ENCODE results near the gene MPC1L. TPM values are rescaled to one million over a fixed set of nuclear protein-coding genes. Genes with fewer than 3 reads are reported as not detected.

Gene MPC1L
- total RNA-seq, 1 experiment from 2014 or later: not detected

DNA sequence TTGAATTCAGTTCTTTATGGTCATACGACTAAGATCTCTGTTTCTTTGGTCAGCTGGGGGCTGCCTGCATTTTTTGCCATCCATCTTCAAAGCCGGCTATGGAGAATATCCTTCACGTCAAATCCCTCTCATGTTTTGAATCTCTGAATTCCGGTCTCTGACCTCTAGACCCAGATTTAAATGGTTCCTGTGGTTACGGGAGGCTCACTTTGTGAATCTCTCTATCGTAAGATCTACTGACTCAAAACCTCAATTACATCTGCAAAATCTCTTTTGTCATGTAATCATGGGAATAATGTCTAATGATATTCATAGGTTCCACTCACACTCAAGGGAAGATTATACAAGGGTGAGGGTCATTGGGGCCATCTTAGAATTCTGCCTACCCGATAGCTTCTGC, 5.7 kb upstream of the MPC1L start:
- POLR2A ChIA-PET: no interaction called here
- intact Hi-C loops (cut with micrococcal nuclease): no loop called here
- H2AFZ ChIP-seq (ENCODE audit: low read depth, low read length, poor library complexity, severe bottlenecking): no peak overlapping the region

DNA sequence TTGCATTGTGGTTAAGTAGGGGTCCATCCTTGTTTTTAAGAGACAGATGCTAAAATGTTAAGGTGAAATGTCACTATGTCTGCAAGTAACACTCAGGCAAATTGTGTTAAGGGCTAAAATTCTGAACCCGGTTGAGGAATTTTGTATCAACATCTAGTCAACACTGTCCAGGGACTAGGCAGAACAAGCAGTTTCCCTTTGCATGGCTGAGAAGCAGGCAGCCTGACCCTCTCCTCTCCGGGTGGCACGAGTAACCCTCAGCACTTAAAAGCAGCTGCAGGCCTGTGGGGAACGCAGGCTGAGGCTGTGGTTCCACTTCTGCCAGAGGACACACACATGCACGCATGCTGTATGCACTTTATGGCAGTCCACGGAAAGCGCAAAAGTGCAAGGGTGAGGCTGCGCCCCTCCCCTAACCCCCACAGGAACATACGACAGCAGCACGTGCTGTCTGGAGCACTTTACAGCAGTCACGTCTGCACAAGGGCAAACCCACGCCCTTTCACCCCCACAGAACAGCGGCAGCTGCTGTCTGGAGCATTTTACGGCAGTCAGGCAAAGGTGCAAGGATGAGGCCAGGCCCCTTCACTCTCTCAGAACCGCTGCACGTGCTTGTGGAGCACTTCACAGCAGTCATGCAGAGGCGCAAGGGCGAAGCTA, 619 bp upstream of the MPC1L start:
- no peaks in the 10 kb centered on the region for H3K27me3 ChIP-seq (ENCODE audit: insufficient read depth, low read length)
- H2AFZ ChIP-seq (ENCODE audit: low read depth, low read length, poor library complexity, severe bottlenecking): no peak overlapping the region
- no peaks in the 10 kb centered on the region for H3K79me2 ChIP-seq (ENCODE audit: insufficient read depth, low read length)
- H3K27ac ChIP-seq (ENCODE audit: low read depth, low read length): no peak overlapping the region
- no peak overlapping the region for H3K4me3 ChIP-seq (replicated peaks in 1 of 2; ENCODE audit: low read depth in 1 of 2, low read length in 2 of 2)
- H3K4me2 ChIP-seq (ENCODE audit: low read length): no peak overlapping the region
- no peaks in the 10 kb centered on the region for H3K4me1 ChIP-seq (ENCODE audit: control insufficient read depth in 1 of 2, insufficient read depth in 2 of 2, low read length in 2 of 2)
- H4K20me1 ChIP-seq (ENCODE audit: insufficient read depth): no peaks in the 10 kb centered on the region
- ChIA-PET RAD21 (ENCODE audit: low non-redundant PET in 1 of 2, low total read pairs in 2 of 2, uncharacterized antibody in 2 of 2, unreplicated experiment in 2 of 2) (no interaction called here), CTCF (no interaction called here), POLR2A (no interaction called here)
- no TSS peak for BruUV-seq (replicated peaks)
- no peaks in the 10 kb centered on the region for H3K9me2 ChIP-seq (ENCODE audit: insufficient read depth)
- no peaks in the 10 kb centered on the region for H3K9me3 ChIP-seq (ENCODE audit: control insufficient read depth in 1 of 2, insufficient read depth in 1 of 2, low read depth in 1 of 2, low read length in 2 of 2)
- DNase-seq (ENCODE audit: low read depth, low spot score): no peak
- ATAC-seq: no peak
- H3K9ac ChIP-seq (ENCODE audit: low read length): no peak overlapping the region
- no peaks in the 10 kb centered on the region; a peak in 1 of 4 replicates for H3K36me3 ChIP-seq (ENCODE audit: control insufficient read depth in 1 of 2, insufficient read depth in 2 of 2, low read length in 2 of 2)
- intact Hi-C loops (cut with micrococcal nuclease): no loop called here
- TF ChIP-seq, protein P1, sequence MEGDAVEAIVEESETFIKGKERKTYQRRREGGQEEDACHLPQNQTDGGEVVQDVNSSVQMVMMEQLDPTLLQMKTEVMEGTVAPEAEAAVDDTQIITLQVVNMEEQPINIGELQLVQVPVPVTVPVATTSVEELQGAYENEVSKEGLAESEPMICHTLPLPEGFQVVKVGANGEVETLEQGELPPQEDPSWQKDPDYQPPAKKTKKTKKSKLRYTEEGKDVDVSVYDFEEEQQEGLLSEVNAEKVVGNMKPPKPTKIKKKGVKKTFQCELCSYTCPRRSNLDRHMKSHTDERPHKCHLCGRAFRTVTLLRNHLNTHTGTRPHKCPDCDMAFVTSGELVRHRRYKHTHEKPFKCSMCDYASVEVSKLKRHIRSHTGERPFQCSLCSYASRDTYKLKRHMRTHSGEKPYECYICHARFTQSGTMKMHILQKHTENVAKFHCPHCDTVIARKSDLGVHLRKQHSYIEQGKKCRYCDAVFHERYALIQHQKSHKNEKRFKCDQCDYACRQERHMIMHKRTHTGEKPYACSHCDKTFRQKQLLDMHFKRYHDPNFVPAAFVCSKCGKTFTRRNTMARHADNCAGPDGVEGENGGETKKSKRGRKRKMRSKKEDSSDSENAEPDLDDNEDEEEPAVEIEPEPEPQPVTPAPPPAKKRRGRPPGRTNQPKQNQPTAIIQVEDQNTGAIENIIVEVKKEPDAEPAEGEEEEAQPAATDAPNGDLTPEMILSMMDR (IDR thresholded peaks at IDR 0.05 in 2 of 3, conservative IDR thresholded peaks at IDR 0.05 in 1 of 3; ENCODE audit: borderline replicate concordance in 1 of 3, insufficient read depth in 1 of 3, low read depth in 2 of 3, low read length in 2 of 3): no peak
- TF ChIP-seq, protein P2, sequence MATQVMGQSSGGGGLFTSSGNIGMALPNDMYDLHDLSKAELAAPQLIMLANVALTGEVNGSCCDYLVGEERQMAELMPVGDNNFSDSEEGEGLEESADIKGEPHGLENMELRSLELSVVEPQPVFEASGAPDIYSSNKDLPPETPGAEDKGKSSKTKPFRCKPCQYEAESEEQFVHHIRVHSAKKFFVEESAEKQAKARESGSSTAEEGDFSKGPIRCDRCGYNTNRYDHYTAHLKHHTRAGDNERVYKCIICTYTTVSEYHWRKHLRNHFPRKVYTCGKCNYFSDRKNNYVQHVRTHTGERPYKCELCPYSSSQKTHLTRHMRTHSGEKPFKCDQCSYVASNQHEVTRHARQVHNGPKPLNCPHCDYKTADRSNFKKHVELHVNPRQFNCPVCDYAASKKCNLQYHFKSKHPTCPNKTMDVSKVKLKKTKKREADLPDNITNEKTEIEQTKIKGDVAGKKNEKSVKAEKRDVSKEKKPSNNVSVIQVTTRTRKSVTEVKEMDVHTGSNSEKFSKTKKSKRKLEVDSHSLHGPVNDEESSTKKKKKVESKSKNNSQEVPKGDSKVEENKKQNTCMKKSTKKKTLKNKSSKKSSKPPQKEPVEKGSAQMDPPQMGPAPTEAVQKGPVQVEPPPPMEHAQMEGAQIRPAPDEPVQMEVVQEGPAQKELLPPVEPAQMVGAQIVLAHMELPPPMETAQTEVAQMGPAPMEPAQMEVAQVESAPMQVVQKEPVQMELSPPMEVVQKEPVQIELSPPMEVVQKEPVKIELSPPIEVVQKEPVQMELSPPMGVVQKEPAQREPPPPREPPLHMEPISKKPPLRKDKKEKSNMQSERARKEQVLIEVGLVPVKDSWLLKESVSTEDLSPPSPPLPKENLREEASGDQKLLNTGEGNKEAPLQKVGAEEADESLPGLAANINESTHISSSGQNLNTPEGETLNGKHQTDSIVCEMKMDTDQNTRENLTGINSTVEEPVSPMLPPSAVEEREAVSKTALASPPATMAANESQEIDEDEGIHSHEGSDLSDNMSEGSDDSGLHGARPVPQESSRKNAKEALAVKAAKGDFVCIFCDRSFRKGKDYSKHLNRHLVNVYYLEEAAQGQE (IDR thresholded peaks at IDR 0.05; ENCODE audit: low read depth): no peak
- TF ChIP-seq EGR1 (IDR thresholded peaks at IDR 0.05; ENCODE audit: low read depth) (no peak), SP1 (IDR thresholded peaks at IDR 0.05; ENCODE audit: low read depth) (no peak), EZH2 (IDR thresholded peaks at IDR 0.05) (no peak), JUND (IDR thresholded peaks at IDR 0.05) (no peak), ELF1 (IDR thresholded peaks at IDR 0.05; ENCODE audit: borderline replicate concordance, low read depth) (no peak), ZFX (IDR thresholded peaks at IDR 0.05) (no peak), SIN3A (IDR thresholded peaks at IDR 0.05; ENCODE audit: low read depth) (no peak), ZNF274 (IDR thresholded peaks at IDR 0.05; ENCODE audit: low read depth, low read length) (no peak), FOSL1 (IDR thresholded peaks at IDR 0.05; ENCODE audit: low read depth) (no peak), EZH2phosphoT487 (IDR thresholded peaks at IDR 0.05; ENCODE audit: borderline replicate concordance) (no peak)
- TF ChIP-seq, protein P3, sequence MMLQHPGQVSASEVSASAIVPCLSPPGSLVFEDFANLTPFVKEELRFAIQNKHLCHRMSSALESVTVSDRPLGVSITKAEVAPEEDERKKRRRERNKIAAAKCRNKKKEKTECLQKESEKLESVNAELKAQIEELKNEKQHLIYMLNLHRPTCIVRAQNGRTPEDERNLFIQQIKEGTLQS (IDR thresholded peaks at IDR 0.05): no peak

More for the DNA sequence above, 5.7 kb upstream of the MPC1L start:
- no peak overlapping the region for H3K9ac ChIP-seq (ENCODE audit: low read length)
- no peaks in the 10 kb centered on the region for H4K20me1 ChIP-seq (ENCODE audit: insufficient read depth)
- TF ChIP-seq ZNF274 (IDR thresholded peaks at IDR 0.05; ENCODE audit: low read depth, low read length) (no peak), TCF7L2 (IDR thresholded peaks at IDR 0.05; ENCODE audit: borderline replicate concordance, extremely low read depth, insufficient read depth, insufficient read length) (no peak), FOSL1 (IDR thresholded peaks at IDR 0.05; ENCODE audit: low read depth) (no peak), EZH2 (IDR thresholded peaks at IDR 0.05) (no peak), ELF1 (IDR thresholded peaks at IDR 0.05; ENCODE audit: borderline replicate concordance, low read depth) (no peak), POLR2AphosphoS5 (IDR thresholded peaks at IDR 0.05; ENCODE audit: low read depth, low read length) (no peak), JUND (IDR thresholded peaks at IDR 0.05) (no peak), SRF (IDR thresholded peaks at IDR 0.05; ENCODE audit: low read depth) (no peak), SP1 (IDR thresholded peaks at IDR 0.05; ENCODE audit: low read depth) (no peak), ZFX (IDR thresholded peaks at IDR 0.05) (no peak)
- RAD21 ChIA-PET (ENCODE audit: low non-redundant PET in 1 of 2, low total read pairs in 2 of 2, uncharacterized antibody in 2 of 2, unreplicated experiment in 2 of 2): no interaction called here
- no peaks in the 10 kb centered on the region for H3K79me2 ChIP-seq (ENCODE audit: insufficient read depth, low read length)
- DNase-seq (ENCODE audit: low read depth, low spot score) (no peak), ATAC-seq (no peak)
- no peaks in the 10 kb centered on the region for H3K27me3 ChIP-seq (ENCODE audit: insufficient read depth, low read length)
- H3K27ac ChIP-seq (ENCODE audit: low read depth, low read length): no peak overlapping the region
- H3K9me2 ChIP-seq (ENCODE audit: insufficient read depth): no peaks in the 10 kb centered on the region
- no peaks in the 10 kb centered on the region for H3K4me1 ChIP-seq (ENCODE audit: control insufficient read depth in 1 of 2, insufficient read depth in 2 of 2, low read length in 2 of 2)
- H3K4me2 ChIP-seq (ENCODE audit: low read length): no peak overlapping the region
- CTCF ChIA-PET: no interaction called here
- no peaks in the 10 kb centered on the region for H3K36me3 ChIP-seq (ENCODE audit: control insufficient read depth in 1 of 2, insufficient read depth in 2 of 2, low read length in 2 of 2)
- no peak overlapping the region for H3K4me3 ChIP-seq (replicated peaks in 1 of 2; ENCODE audit: low read depth in 1 of 2, low read length in 2 of 2)
- BruUV-seq (replicated peaks): no TSS peak
- no peaks in the 10 kb centered on the region for H3K9me3 ChIP-seq (ENCODE audit: control insufficient read depth in 1 of 2, insufficient read depth in 1 of 2, low read depth in 1 of 2, low read length in 2 of 2)
